Inferior parietal cortex (tissue), 1 donor: ENCODE measurements around the gene TSPOAP1.

Experiments
- DNase-seq: peaks from one replicate; pipeline ENCODE4 v3.0.0-alpha.2; 2016; ENCODE audit errors: extremely low spot score

TSPOAP1 gene

GRCh38 chr17:58316260-58316960, 12.2 kb downstream of the TSPOAP1 start:
- no peak for DNase-seq

- no peak for DNase-seq
These were observed 12.8 kb downstream of the TSPOAP1 start for GRCh38 chr17:58315750-58316149.

- no peak for DNase-seq
These were observed 13.3 kb downstream of the TSPOAP1 start for GRCh38 chr17:58315281-58315711.

GRCh38 chr17:58314706-58315015, 13.9 kb downstream of the TSPOAP1 start:
- no peak for DNase-seq

- no peak for DNase-seq
These were observed 14.5 kb downstream of the TSPOAP1 start for GRCh38 chr17:58313815-58314705.

- no peak for DNase-seq
These were observed 15.8 kb downstream of the TSPOAP1 start for GRCh38 chr17:58312829-58313228.

GRCh38 chr17:58312021-58312630, 16.5 kb downstream of the TSPOAP1 start:
- DNase-seq: no peak

GRCh38 chr17:58311429-58311894, 17.1 kb downstream of the TSPOAP1 start:
- no peak for DNase-seq

- no peak for DNase-seq
These were observed 17.8 kb downstream of the TSPOAP1 start for GRCh38 chr17:58310511-58311428.

GRCh38 chr17:58309918-58310259, 18.7 kb downstream of the TSPOAP1 start:
- no peak for DNase-seq

- no peak for DNase-seq
These were observed 19.3 kb downstream of the TSPOAP1 start for GRCh38 chr17:58308985-58309917.

- no peak for DNase-seq
These were observed 20.2 kb downstream of the TSPOAP1 start for GRCh38 chr17:58308173-58308984.

- no peak for DNase-seq
These were observed 21.0 kb downstream of the TSPOAP1 start for GRCh38 chr17:58307468-58308172.

GRCh38 chr17:58306131-58306951, 22.3 kb downstream of the TSPOAP1 start:
- DNase-seq: no peak

- no peak for DNase-seq
These were observed 23.0 kb downstream of the TSPOAP1 start for GRCh38 chr17:58305626-58306025.

- no peak for DNase-seq
These were observed 23.7 kb downstream of the TSPOAP1 start for GRCh38 chr17:58304750-58305486.

- DNase-seq: no peak
These were observed 24.4 kb downstream of the TSPOAP1 start for GRCh38 chr17:58303971-58304749.
